HPDE6-E6E7 (cell line): ENCODE data around the gene ALDH16A1.

Source experiments
- DNase-seq: peaks from one replicate; pipeline ENCODE4 v3.0.0; 2011; ENCODE audit warnings: missing footprints; ENCODE audit errors: extremely low spot score

Gene ALDH16A1

GRCh38 chr19:49512970-49513745 lies 60.1 kb downstream of the ALDH16A1 start:
- no peak for DNase-seq

GRCh38 chr19:49513746-49514118 lies 60.7 kb downstream of the ALDH16A1 start:
- DNase-seq: no peak

GRCh38 chr19:49514151-49514550 lies 61.1 kb downstream of the ALDH16A1 start:
- DNase-seq: no peak

- DNase-seq: no peak
Measured at GRCh38 chr19:49515767-49516166, 62.7 kb downstream of the ALDH16A1 start.

GRCh38 chr19:49518033-49518432 lies 65.0 kb downstream of the ALDH16A1 start:
- DNase-seq: no peak
